CD14-positive monocyte (primary cell): Measurements from ENCODE around the gene KIF25. TPM values are rescaled to one million over a fixed set of nuclear protein-coding genes. Genes with fewer than 3 reads are reported as not detected.

Source experiments
- DNase-seq, 3 donors: peaks; one replicate each; pipeline ENCODE4 v3.0.0-alpha.2; 2011 to 2022
- H2AFZ ChIP-seq: 2 replicates; pipeline ENCODE4 v1.6.0; 2012; ENCODE audit warnings: mild to moderate bottlenecking, low read depth, low read length, inconsistent platforms; ENCODE audit not compliant: insufficient read depth, poor library complexity, severe bottlenecking
- H3K27ac ChIP-seq, 2 donors: 1 replicate in 1 of 2; 2 replicates in 1 of 2; pipeline ENCODE4 v1.5.1; 2012 to 2013; ENCODE audit warnings: low read length in 2 of 2, control low read depth in 1 of 2, inconsistent platforms in 1 of 2, low read depth in 1 of 2, mild to moderate bottlenecking in 1 of 2
- H3K27me3 ChIP-seq, 2 donors: one replicate each; pipeline versions ENCODE4 v1.6.0 to v1.6.1; 2011 to 2013; ENCODE audit warnings: low read length in 2 of 2; ENCODE audit not compliant: control insufficient read depth in 2 of 2, insufficient read depth in 2 of 2
- H3K36me3 ChIP-seq, 2 donors: replicated peaks in 1 of 2; 1 replicate in 1 of 2; 2 replicates in 1 of 2; pipeline versions ENCODE4 v1.5.1 to v1.6.1; 2012 to 2013; ENCODE audit warnings: low read length in 2 of 2, control low read depth in 1 of 2, inconsistent platforms in 1 of 2, mild to moderate bottlenecking in 1 of 2; ENCODE audit not compliant: insufficient read depth in 2 of 2, control insufficient read depth in 1 of 2
- H3K4me1 ChIP-seq, 2 donors: 1 replicate in 1 of 2; 2 replicates in 1 of 2; pipeline versions ENCODE4 v1.5.1 to v1.6.1; 2012 to 2013; ENCODE audit warnings: low read length in 2 of 2, control low read depth in 1 of 2, inconsistent platforms in 1 of 2, mild to moderate bottlenecking in 1 of 2, moderate library complexity in 1 of 2; ENCODE audit not compliant: insufficient read depth in 2 of 2, control insufficient read depth in 1 of 2
- H3K4me2 ChIP-seq: replicated peaks from 2 replicates; pipeline ENCODE3; 2012; ENCODE audit warnings: low read length, moderate library complexity, mild to moderate bottlenecking; ENCODE audit not compliant: poor library complexity, severe bottlenecking; ENCODE audit errors: extremely low read depth
- H3K4me3 ChIP-seq, 3 experiments: fragments of 200-600 bp in 1 of 3; sonication (generic) in 1 of 3; replicated peaks in 1 of 3; 1 replicate in 2 of 3; 2 replicates in 1 of 3; pipeline ENCODE4 v1.5.1; 2011 to 2013; ENCODE audit warnings: low read length in 3 of 3, mild to moderate bottlenecking in 3 of 3, control low read depth in 2 of 3, low read depth in 2 of 3, inconsistent platforms in 1 of 3, moderate library complexity in 1 of 3
- H3K79me2 ChIP-seq: 2 replicates; pipeline ENCODE4 v1.6.0; 2012; ENCODE audit warnings: mild to moderate bottlenecking, control low read depth, inconsistent platforms, low read length, moderate library complexity; ENCODE audit not compliant: insufficient read depth
- H3K9ac ChIP-seq: 2 replicates; pipeline ENCODE4 v1.6.0; 2017; ENCODE audit warnings: low read length, mild to moderate bottlenecking; ENCODE audit not compliant: insufficient read depth, poor library complexity, severe bottlenecking
- H3K9me3 ChIP-seq, 2 donors: replicated peaks in 1 of 2; 1 replicate in 1 of 2; 2 replicates in 1 of 2; pipeline versions ENCODE4 v1.5.1 to v1.6.1; 2012 to 2013; ENCODE audit warnings: low read length in 2 of 2, control low read depth in 1 of 2; ENCODE audit not compliant: control insufficient read depth in 1 of 2, insufficient read depth in 1 of 2
- H4K20me1 ChIP-seq: 2 replicates; pipeline ENCODE4 v1.6.0; 2012; ENCODE audit warnings: mild to moderate bottlenecking, low read length, control low read depth, moderate library complexity; ENCODE audit not compliant: insufficient read depth
- H3K27ac Mint-ChIP-seq, 7 donors: one replicate each; pipeline ENCODE4 v1.8.0; 2020; ENCODE audit warnings: mild to moderate bottlenecking in 7 of 7, mixed read lengths in 7 of 7, moderate library complexity in 6 of 7, inconsistent platforms in 2 of 7
- H3K27me3 Mint-ChIP-seq, 3 donors: one replicate each; pipeline ENCODE4 v1.8.0; 2021 to 2022; ENCODE audit warnings: low read depth in 3 of 3, mild to moderate bottlenecking in 3 of 3, mixed read lengths in 3 of 3, moderate library complexity in 3 of 3, inconsistent platforms in 1 of 3
- H3K36me3 Mint-ChIP-seq, 2 donors: one replicate each; pipeline ENCODE4 v1.8.0; 2020; ENCODE audit warnings: mixed read lengths in 2 of 2, inconsistent platforms in 1 of 2, mild to moderate bottlenecking in 1 of 2
- H3K4me1 Mint-ChIP-seq: one replicate; pipeline ENCODE4 v1.8.0; 2020; ENCODE audit warnings: mild to moderate bottlenecking, mixed read lengths
- H3K4me3 Mint-ChIP-seq, 2 donors: one replicate each; pipeline ENCODE4 v1.8.0; 2020; ENCODE audit warnings: mild to moderate bottlenecking in 2 of 2, mixed read lengths in 2 of 2, moderate library complexity in 1 of 2
- H3K9me3 Mint-ChIP-seq, 7 donors: one replicate each; pipeline ENCODE4 v1.8.0; 2020 to 2022; ENCODE audit warnings: mixed read lengths in 7 of 7, mild to moderate bottlenecking in 6 of 7, moderate library complexity in 6 of 7, inconsistent platforms in 2 of 7
- WGBS: methylation state at CpG from one replicate; pipeline ENCODE4 v1.1.5; 2013; ENCODE audit warnings: missing lambda C conversion rate; ENCODE audit not compliant: insufficient coverage; 5-methylcytosine and 5-hydroxymethylcytosine counted together
- intact Hi-C, 2 donors: fragments of 100-400 bp; cut with micrococcal nuclease; formaldehyde crosslinking; loops; one replicate each; pipeline versions ENCODE4 v1.15.0 to v1.15.1; 2023
- polyA plus RNA-seq, 3 donors: library from polyadenylated mRNA; depleted of rRNA in 1 of 3; unstranded in 2 of 3; stranded (reverse) in 1 of 3; fragments of 300-500 nt in 2 of 3; fragments of >200 nt in 1 of 3; fragmentation: Illumina TruSeq in 2 of 3; gene quantifications; 1 replicate in 2 of 3; 2 replicates in 1 of 3; pipeline ENCODE4 v1.2.3, GENCODE V29; 2012 to 2021
- TF ChIP-seq, protein P1 (sequence below): fragments of 200-600 bp; IDR thresholded peaks from one replicate; pipeline ENCODE4 v1.8.0; 2022; ENCODE audit warnings: antibody characterized with exemption, mild to moderate bottlenecking

KIF25 gene
- polyA plus RNA-seq, 3 donors, result not detected

DNA sequence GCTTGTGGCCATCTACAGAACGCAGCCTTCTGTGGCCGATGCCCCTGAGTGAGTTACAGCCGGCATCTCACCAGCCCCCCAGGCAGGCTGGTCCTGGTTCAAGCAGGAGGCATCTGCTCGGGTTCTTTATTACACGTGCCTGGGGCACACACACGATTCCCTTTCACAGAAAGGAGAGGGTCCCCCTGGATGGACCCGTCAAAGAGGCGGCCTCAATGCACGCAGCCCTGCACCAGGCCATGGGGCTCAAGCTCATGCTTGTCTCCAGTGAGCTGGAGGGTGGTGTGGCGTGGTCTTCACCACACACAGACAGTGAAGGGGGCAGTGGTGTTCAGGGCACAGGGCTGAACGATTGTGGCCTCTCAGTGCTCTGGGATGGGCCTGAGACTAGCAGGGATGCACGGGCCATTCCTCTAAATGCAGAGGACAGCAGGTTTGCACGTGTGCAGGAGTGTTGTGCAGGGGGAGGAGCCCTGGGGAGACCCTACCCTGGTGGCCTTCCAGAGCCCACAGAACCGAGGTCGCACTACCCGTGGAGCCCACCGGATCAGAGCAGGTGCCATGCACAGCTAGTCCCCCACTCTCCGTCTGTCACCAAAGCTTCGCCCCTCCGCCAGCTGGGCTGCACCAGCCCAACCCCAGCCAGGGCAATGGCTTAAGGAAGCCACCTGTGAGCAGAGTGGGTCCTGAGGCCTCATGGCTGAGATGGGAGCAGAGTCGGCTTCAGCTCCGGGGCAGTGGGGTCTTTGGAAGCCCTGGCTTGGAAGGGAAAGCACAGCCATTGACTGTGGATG lies 58.4 kb downstream of the KIF25 start:
- intact Hi-C loops, result no loop called here
- Histone ChIP-seq H3K9ac (no peak overlapping the region), H2AFZ (no peak overlapping the region), H3K4me1 (no peaks in the 10 kb centered on the region), H3K36me3 (no peaks in the 10 kb centered on the region), H3K4me2 (no peak overlapping the region), H3K4me3 (no peak overlapping the region), H3K9me3 (no peaks in the 10 kb centered on the region), H4K20me1 (no peaks in the 10 kb centered on the region), H3K79me2 (no peaks in the 10 kb centered on the region), H3K27me3 (no peaks in the 10 kb centered on the region), H3K27ac (no peak overlapping the region)
- TF ChIP-seq, protein P1, sequence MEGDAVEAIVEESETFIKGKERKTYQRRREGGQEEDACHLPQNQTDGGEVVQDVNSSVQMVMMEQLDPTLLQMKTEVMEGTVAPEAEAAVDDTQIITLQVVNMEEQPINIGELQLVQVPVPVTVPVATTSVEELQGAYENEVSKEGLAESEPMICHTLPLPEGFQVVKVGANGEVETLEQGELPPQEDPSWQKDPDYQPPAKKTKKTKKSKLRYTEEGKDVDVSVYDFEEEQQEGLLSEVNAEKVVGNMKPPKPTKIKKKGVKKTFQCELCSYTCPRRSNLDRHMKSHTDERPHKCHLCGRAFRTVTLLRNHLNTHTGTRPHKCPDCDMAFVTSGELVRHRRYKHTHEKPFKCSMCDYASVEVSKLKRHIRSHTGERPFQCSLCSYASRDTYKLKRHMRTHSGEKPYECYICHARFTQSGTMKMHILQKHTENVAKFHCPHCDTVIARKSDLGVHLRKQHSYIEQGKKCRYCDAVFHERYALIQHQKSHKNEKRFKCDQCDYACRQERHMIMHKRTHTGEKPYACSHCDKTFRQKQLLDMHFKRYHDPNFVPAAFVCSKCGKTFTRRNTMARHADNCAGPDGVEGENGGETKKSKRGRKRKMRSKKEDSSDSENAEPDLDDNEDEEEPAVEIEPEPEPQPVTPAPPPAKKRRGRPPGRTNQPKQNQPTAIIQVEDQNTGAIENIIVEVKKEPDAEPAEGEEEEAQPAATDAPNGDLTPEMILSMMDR, result no peak
- no peak for DNase-seq
- Mint-ChIP-seq H3K27ac (no peak overlapping the region), H3K36me3 (no peaks in the 10 kb centered on the region), H3K4me3 (no peak overlapping the region), H3K27me3 (peaks cover 0 to 2% (median 0%) of the 10 kb centered on the region in 3 donors), H3K9me3 (peaks cover 0 to 2% (median 0%) of the 10 kb centered on the region in 7 donors), H3K4me1 (no peaks in the 10 kb centered on the region)
- 89% methylated on average over 22 of the region's 22 CpGs for WGBS

DNA sequence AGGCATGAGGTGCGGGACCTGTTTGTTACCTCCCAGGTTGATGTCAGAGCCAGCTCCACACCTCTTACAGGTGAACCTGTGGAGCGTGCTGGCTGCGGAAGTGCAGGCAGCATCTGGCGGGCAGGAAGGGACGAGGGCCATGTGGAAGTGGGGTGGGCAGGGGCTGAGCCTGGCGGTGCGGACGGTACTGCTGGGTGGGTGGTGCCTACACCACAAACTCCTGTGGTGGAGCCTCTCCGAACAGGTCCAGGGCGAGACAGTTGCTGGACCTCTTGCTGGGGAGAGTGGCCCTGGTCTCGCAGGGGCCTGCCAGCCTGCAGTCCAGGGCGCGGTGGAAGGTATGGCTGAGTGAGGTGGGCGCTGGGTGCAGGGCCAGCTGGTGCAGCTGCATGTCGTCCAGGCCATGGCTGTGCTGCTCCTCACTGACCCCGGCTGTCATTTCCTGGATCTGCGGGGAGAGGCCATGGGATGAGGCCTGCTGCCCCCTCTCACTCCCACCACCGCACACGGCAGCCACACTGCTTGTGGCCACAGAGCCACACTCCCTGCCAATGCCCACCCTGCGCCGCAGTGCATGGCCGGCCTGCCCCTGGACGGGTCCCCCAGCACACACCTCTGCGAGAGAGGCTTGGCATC lies 59.5 kb downstream of the KIF25 start:
- Mint-ChIP-seq H3K9me3 (peaks cover 0 to 5% (median 0%) of the 10 kb centered on the region in 7 donors), H3K36me3 (no peaks in the 10 kb centered on the region), H3K27ac (no peak overlapping the region), H3K27me3 (peaks cover 0 to 2% (median 1%) of the 10 kb centered on the region in 3 donors), H3K4me3 (no peak overlapping the region), H3K4me1 (no peaks in the 10 kb centered on the region)
- no peaks in the 10 kb centered on the region for H3K9me3 ChIP-seq
- no peak overlapping the region for H3K27ac ChIP-seq
- DNase-seq, result no peak
- TF ChIP-seq, protein P1, result no peak
- H3K4me2 ChIP-seq, result no peak overlapping the region
- no peaks in the 10 kb centered on the region for H3K27me3 ChIP-seq
- no peak overlapping the region for H3K9ac ChIP-seq
- 89% methylated on average over 21 of the region's 24 CpGs for WGBS
- no peaks in the 10 kb centered on the region for H3K4me1 ChIP-seq
- intact Hi-C loops, result no loop called here
- no peak overlapping the region for H3K4me3 ChIP-seq
- no peaks in the 10 kb centered on the region for H3K36me3 ChIP-seq
- H2AFZ ChIP-seq, result no peak overlapping the region
- no peaks in the 10 kb centered on the region for H3K79me2 ChIP-seq
- H4K20me1 ChIP-seq, result no peaks in the 10 kb centered on the region
